GM23338 (cell line): ENCODE data around the gene TGIF1.

Experiments used
- CREB1 ChIP-seq: fragments of 250-450 bp; sonication (Bioruptor Pico); IDR thresholded peaks from 2 replicates; pipeline ENCODE4 v1.5.0; 2020; ENCODE audit warnings: low read depth, mild to moderate bottlenecking, moderate library complexity
- CTCF ChIP-seq, 2 experiments: fragments of 200-600 bp in 1 of 2; sonication (generic) in 1 of 2; conservative IDR thresholded peaks; 2 replicates each; pipeline versions ENCODE4 v1.5.1 to v1.6.1; 2016 to 2017; ENCODE audit warnings: antibody characterized with exemption in 2 of 2, low read depth in 2 of 2, mild to moderate bottlenecking in 2 of 2, moderate library complexity in 1 of 2
- EZH2 ChIP-seq: fragments of 200-600 bp; sonication (generic); IDR thresholded peaks from one replicate; pipeline ENCODE4 v1.8.0; 2017; ENCODE audit warnings: antibody characterized with exemption, mild to moderate bottlenecking, low read depth; ENCODE audit not compliant: unreplicated experiment
- EZH2phosphoT487 ChIP-seq: fragments of 200-600 bp; sonication (generic); IDR thresholded peaks from one replicate; pipeline ENCODE4 v1.8.1; 2018; ENCODE audit warnings: antibody characterized with exemption; ENCODE audit not compliant: unreplicated experiment
- POLR2AphosphoS5 ChIP-seq: IDR thresholded peaks from 2 replicates; pipeline ENCODE4 v1.6.1; 2016; ENCODE audit warnings: antibody characterized with exemption, low read depth
- REST ChIP-seq: IDR thresholded peaks from one replicate; pipeline ENCODE4 v1.6.1; 2018; ENCODE audit warnings: antibody characterized with exemption; ENCODE audit not compliant: unreplicated experiment
- TF ChIP-seq, protein P1 (sequence below): IDR thresholded peaks from 2 replicates; pipeline ENCODE4 v1.6.1; 2016; ENCODE audit warnings: antibody characterized with exemption

DNA sequence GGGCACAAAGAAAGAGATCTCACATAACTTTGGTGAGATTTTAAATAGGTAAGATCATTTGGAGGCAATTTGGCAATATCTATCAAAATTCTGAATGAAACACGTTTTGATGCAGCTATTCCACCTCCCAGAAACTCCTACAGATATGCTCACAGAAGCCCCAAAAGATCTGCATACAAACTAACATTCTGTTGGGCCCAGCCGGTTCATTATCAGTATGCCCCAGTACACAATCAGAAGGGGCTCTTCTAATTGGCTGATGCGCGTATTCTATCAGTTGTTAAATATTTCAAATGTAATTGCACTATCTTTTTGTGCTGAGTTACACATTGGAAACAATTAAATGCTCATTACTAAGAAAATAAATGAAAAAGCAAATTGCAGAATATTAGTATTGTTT lies 7.1 kb upstream of the TGIF1 start:
- TF ChIP-seq CTCF (conservative IDR thresholded peaks at IDR 0.05; ENCODE audit: low read depth in 2 of 2) (no peak), REST (no peak), POLR2AphosphoS5 (no peak), EZH2 (no peak), CREB1 (CRISPR knock-in tag) (no peak), EZH2phosphoT487 (no peak)
- TF ChIP-seq, protein P1, sequence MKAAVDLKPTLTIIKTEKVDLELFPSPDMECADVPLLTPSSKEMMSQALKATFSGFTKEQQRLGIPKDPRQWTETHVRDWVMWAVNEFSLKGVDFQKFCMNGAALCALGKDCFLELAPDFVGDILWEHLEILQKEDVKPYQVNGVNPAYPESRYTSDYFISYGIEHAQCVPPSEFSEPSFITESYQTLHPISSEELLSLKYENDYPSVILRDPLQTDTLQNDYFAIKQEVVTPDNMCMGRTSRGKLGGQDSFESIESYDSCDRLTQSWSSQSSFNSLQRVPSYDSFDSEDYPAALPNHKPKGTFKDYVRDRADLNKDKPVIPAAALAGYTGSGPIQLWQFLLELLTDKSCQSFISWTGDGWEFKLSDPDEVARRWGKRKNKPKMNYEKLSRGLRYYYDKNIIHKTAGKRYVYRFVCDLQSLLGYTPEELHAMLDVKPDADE, result no peak
